T-helper 2 cell (primary cell): Measurements from ENCODE around the gene IGFBP4.
A peak's percentile ranks its signal among the peaks of the same experiment; 100 is the strongest.

Source experiments
- DNase-seq, 5 experiments: peaks; one replicate each; pipeline versions ENCODE4 v3.0.0 to v3.0.0-alpha.2; 2012 to 2022

Gene IGFBP4

GRCh38 chr17:40472733-40473452 lies 29.6 kb downstream of the IGFBP4 start:
- no peak for DNase-seq

GRCh38 chr17:40473573-40474365 lies 30.5 kb downstream of the IGFBP4 start:
- no peak for DNase-seq

- DNase-seq = no peak
Measured at GRCh38 chr17:40474419-40475002, 31.3 kb downstream of the IGFBP4 start.

GRCh38 chr17:40475234-40475908 lies 32.1 kb downstream of the IGFBP4 start:
- no peak for DNase-seq

GRCh38 chr17:40477796-40478195 lies 34.5 kb downstream of the IGFBP4 start:
- DNase-seq = no peak

GRCh38 chr17:40478486-40478885 lies 35.2 kb downstream of the IGFBP4 start:
- DNase-seq = no peak

GRCh38 chr17:40479754-40480480 lies 36.7 kb downstream of the IGFBP4 start:
- DNase-seq = no peak

- peak; percentile 37 to 98 (median 68) for DNase-seq
Measured at GRCh38 chr17:40480501-40481003, 37.3 kb downstream of the IGFBP4 start.

- DNase-seq = no peak
Measured at GRCh38 chr17:40481106-40481505, 37.9 kb downstream of the IGFBP4 start.

- DNase-seq = no peak
Measured at GRCh38 chr17:40482722-40483121, 39.5 kb downstream of the IGFBP4 start.

GRCh38 chr17:40483679-40484078 lies 40.4 kb downstream of the IGFBP4 start:
- DNase-seq = no peak

- no peak for DNase-seq
Measured at GRCh38 chr17:40484285-40484972, 41.2 kb downstream of the IGFBP4 start.

- DNase-seq = no peak
Measured at GRCh38 chr17:40484973-40485530, 41.8 kb downstream of the IGFBP4 start.

- peak in 2 of 5 experiments; percentile 15 to 21 for DNase-seq
Measured at GRCh38 chr17:40485851-40486521, 42.7 kb downstream of the IGFBP4 start.

- no peak for DNase-seq
Measured at GRCh38 chr17:40486522-40487370, 43.5 kb downstream of the IGFBP4 start.

- DNase-seq = no peak
Measured at GRCh38 chr17:40487371-40488020, 44.2 kb downstream of the IGFBP4 start.

GRCh38 chr17:40490289-40490853 lies 47.1 kb downstream of the IGFBP4 start:
- no peak for DNase-seq

GRCh38 chr17:40490982-40491381 lies 47.7 kb downstream of the IGFBP4 start:
- no peak for DNase-seq

- no peak for DNase-seq
Measured at GRCh38 chr17:40491486-40491885, 48.2 kb downstream of the IGFBP4 start.
